ENCODE data around the gene NCF4. TPM values are rescaled to one million over a fixed set of nuclear protein-coding genes. Genes with fewer than 3 reads are reported as not detected.

The NCF4 gene
- polyA plus RNA-seq, 3 donors, result 206 to 249 (median 209) TPM

DNA sequence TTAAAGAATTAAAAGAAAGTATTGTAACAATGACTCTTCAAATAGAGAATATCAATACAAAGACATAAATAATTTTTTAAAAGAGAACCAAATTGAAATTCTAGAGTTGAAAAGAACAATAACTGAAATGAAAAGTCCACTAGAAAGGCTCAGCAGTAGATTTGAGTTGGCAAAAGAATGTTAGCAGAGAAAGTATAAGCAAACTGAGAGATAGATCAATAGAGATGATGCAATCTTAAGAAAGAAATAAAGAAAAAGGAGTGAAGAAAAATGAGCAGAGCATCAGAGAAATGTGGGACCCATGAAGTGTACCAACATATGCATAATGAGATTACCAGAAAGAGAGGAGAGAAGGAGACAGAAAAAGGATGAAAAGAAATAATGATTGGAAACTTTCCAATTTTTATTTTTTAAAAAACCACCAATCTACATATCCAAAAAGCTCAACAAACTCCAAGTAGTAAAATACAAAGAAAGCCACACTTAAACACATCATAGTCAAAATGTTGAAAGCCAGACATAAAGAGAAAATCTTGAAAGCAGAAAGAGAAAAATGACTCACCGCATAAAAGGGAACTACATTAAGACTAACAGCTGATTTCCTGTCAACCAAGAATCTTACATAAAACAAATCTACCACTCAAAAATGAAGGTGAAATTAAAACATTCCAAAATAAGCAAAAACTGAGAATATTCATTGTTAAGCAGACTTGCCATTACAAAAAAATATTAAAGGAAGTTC, 20.9 kb downstream of the NCF4 start:
- Mint-ChIP-seq H3K4me1 (peaks cover 25% of the 10 kb centered on the region), H3K9me3 (peaks cover 28 to 48% (median 42%) of the 10 kb centered on the region in 7 donors), H3K4me3 (no peak overlapping the region), H3K36me3 (peaks cover 21 to 23% of the 10 kb centered on the region in 2 donors), H3K27ac (peak overlapping the region in 6 of 7 donors; percentile 7 to 72 (median 57)), H3K27me3 (ENCODE audit: low read depth in 3 of 3) (peaks cover 1 to 3% (median 2%) of the 10 kb centered on the region in 3 donors)
- H2AFZ ChIP-seq (ENCODE audit: insufficient read depth, low read depth, low read length, poor library complexity, severe bottlenecking), result no peak overlapping the region
- peaks cover 17 to 22% of the 10 kb centered on the region in 2 donors for H3K36me3 ChIP-seq (replicated peaks in 1 of 2; ENCODE audit: control insufficient read depth in 1 of 2, insufficient read depth in 2 of 2, low read length in 2 of 2)
- H3K9ac ChIP-seq (ENCODE audit: insufficient read depth, low read length, poor library complexity, severe bottlenecking), result no peak overlapping the region
- peak; percentile 46 to 70 (median 69) for DNase-seq
- peak overlapping the region in 1 of 2 donors; percentile 2 for H3K27ac ChIP-seq (ENCODE audit: low read depth in 1 of 2, low read length in 2 of 2)
- no peaks in the 10 kb centered on the region for H4K20me1 ChIP-seq (ENCODE audit: insufficient read depth, low read length)
- intact Hi-C loops (cut with micrococcal nuclease), result no loop called here
- no peaks in the 10 kb centered on the region for H3K79me2 ChIP-seq (ENCODE audit: insufficient read depth, low read length)
- no peak overlapping the region for H3K4me2 ChIP-seq (replicated peaks; ENCODE audit: extremely low read depth, low read length, poor library complexity, severe bottlenecking)
- TF ChIP-seq, protein P1, sequence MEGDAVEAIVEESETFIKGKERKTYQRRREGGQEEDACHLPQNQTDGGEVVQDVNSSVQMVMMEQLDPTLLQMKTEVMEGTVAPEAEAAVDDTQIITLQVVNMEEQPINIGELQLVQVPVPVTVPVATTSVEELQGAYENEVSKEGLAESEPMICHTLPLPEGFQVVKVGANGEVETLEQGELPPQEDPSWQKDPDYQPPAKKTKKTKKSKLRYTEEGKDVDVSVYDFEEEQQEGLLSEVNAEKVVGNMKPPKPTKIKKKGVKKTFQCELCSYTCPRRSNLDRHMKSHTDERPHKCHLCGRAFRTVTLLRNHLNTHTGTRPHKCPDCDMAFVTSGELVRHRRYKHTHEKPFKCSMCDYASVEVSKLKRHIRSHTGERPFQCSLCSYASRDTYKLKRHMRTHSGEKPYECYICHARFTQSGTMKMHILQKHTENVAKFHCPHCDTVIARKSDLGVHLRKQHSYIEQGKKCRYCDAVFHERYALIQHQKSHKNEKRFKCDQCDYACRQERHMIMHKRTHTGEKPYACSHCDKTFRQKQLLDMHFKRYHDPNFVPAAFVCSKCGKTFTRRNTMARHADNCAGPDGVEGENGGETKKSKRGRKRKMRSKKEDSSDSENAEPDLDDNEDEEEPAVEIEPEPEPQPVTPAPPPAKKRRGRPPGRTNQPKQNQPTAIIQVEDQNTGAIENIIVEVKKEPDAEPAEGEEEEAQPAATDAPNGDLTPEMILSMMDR (IDR thresholded peaks at IDR 0.05), result no peak
- WGBS (ENCODE audit: insufficient coverage), result no CpG with 5 or more reads among the region's 1 CpG
- no peaks in the 10 kb centered on the region for H3K27me3 ChIP-seq (ENCODE audit: control insufficient read depth in 2 of 2, insufficient read depth in 2 of 2, low read length in 2 of 2)
- H3K9me3 ChIP-seq (replicated peaks in 1 of 2; ENCODE audit: control insufficient read depth in 1 of 2, insufficient read depth in 1 of 2, low read length in 2 of 2), result peaks cover 24 to 38% of the 10 kb centered on the region in 2 donors
- H3K4me1 ChIP-seq (ENCODE audit: control insufficient read depth in 1 of 2, insufficient read depth in 2 of 2, low read length in 2 of 2), result peaks cover 25 to 27% of the 10 kb centered on the region in 2 donors
- H3K4me3 ChIP-seq (replicated peaks in 1 of 3; ENCODE audit: low read depth in 2 of 3, low read length in 3 of 3), result no peak overlapping the region

DNA sequence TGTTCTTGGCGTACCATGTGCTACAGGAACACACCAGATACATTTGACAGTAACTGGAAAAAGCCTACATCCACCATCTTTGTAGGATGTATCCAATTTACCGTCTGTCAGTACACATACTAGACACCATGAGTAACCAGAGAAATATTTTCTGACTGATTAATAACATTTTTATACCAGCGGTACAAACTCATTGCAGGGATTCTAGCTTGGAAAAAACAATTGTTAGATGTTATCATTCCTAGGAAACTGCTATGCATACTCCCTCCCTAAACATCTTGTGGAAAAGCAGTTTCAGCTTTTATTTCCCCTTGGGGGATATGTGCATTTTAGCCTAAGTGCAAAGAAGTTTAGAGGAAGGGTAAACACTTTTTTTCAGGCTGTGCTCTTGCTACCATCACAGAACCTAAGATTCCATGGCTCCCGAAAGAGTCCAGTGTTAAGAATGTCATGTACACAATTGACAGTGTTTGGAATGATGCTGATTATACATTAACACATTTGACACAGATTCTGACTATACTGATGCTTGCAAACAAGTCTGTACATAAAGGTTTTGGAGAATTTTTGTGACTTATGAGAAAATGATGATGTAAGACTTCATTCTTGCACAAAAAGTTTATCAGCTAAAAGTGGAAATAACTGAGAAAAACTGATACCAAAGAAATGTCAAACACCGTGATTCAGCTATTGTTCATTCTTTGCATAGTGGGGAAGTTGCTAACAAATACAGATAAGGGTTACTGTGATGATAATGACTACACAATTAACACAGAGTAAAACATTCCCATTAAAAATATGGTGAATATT, 23.7 kb downstream of the NCF4 start:
- H3K27ac ChIP-seq (ENCODE audit: low read depth in 1 of 2, low read length in 2 of 2), result peak overlapping the region in 1 of 2 donors; percentile 60

More for the DNA sequence above, 23.7 kb downstream of the NCF4 start:
- peak; percentile 18 to 42 (median 40) for DNase-seq
- Histone ChIP-seq H4K20me1 (ENCODE audit: insufficient read depth, low read length) (no peaks in the 10 kb centered on the region), H3K4me3 (replicated peaks in 1 of 3; ENCODE audit: low read depth in 2 of 3, low read length in 3 of 3) (peak overlapping the region in 1 of 3 experiments; percentile 37), H3K4me1 (ENCODE audit: control insufficient read depth in 1 of 2, insufficient read depth in 2 of 2, low read length in 2 of 2) (peaks cover 22 to 23% of the 10 kb centered on the region in 2 donors), H3K9me3 (replicated peaks in 1 of 2; ENCODE audit: control insufficient read depth in 1 of 2, insufficient read depth in 1 of 2, low read length in 2 of 2) (peaks cover 24 to 35% of the 10 kb centered on the region in 2 donors), H3K27me3 (ENCODE audit: control insufficient read depth in 2 of 2, insufficient read depth in 2 of 2, low read length in 2 of 2) (no peaks in the 10 kb centered on the region), H3K36me3 (replicated peaks in 1 of 2; ENCODE audit: control insufficient read depth in 1 of 2, insufficient read depth in 2 of 2, low read length in 2 of 2) (no peaks in the 10 kb centered on the region), H2AFZ (ENCODE audit: insufficient read depth, low read depth, low read length, poor library complexity, severe bottlenecking) (no peak overlapping the region), H3K9ac (ENCODE audit: insufficient read depth, low read length, poor library complexity, severe bottlenecking) (no peak overlapping the region), H3K79me2 (ENCODE audit: insufficient read depth, low read length) (no peaks in the 10 kb centered on the region), H3K4me2 (replicated peaks; ENCODE audit: extremely low read depth, low read length, poor library complexity, severe bottlenecking) (peak overlapping the region; percentile 43)
- H3K4me3 Mint-ChIP-seq, result no peak overlapping the region
- no CpG with 5 or more reads among the region's 5 CpGs for WGBS (ENCODE audit: insufficient coverage)
- TF ChIP-seq, protein P1 (IDR thresholded peaks at IDR 0.05), result no peak
- H3K9me3 Mint-ChIP-seq, result peaks cover 26 to 48% (median 42%) of the 10 kb centered on the region in 7 donors
- H3K27ac Mint-ChIP-seq, result peak overlapping the region in 5 of 7 donors; percentile 7 to 79 (median 73)
- intact Hi-C loops (cut with micrococcal nuclease), result no loop called here
- peaks cover 0 to 5% (median 2%) of the 10 kb centered on the region in 3 donors for H3K27me3 Mint-ChIP-seq (ENCODE audit: low read depth in 3 of 3)
- H3K4me1 Mint-ChIP-seq, result peaks cover 21% of the 10 kb centered on the region
- H3K36me3 Mint-ChIP-seq, result no peaks in the 10 kb centered on the region

All from CD14-positive monocyte (primary cell).